Sigmoid colon (tissue), 7 donors: ENCODE measurements around the gene ARHGAP12. TPM values are rescaled to one million over a fixed set of nuclear protein-coding genes. Genes with fewer than 3 reads are reported as not detected.

Experiments
- DNase-seq: peaks from one replicate; pipeline ENCODE4 v3.0.0-alpha.2; 2019
- H3K27ac ChIP-seq, 4 donors: fragments of 200-600 bp; sonication (generic); one replicate each; pipeline ENCODE4 v1.5.1; 2016 to 2019; ENCODE audit warnings: mild to moderate bottlenecking in 1 of 4
- H3K27me3 ChIP-seq, 3 donors: fragments of 200-600 bp; sonication (generic); one replicate each; pipeline ENCODE4 v1.5.1; 2019; ENCODE audit warnings: mild to moderate bottlenecking in 1 of 3
- H3K36me3 ChIP-seq, 4 donors: fragments of 200-600 bp; sonication (generic); one replicate each; pipeline ENCODE4 v1.5.1; 2016 to 2019
- H3K4me1 ChIP-seq, 4 donors: fragments of 200-600 bp; sonication (generic); one replicate each; pipeline ENCODE4 v1.5.1; 2017 to 2019
- H3K4me3 ChIP-seq, 4 donors: fragments of 200-600 bp; sonication (generic); one replicate each; pipeline ENCODE4 v1.5.1; 2017 to 2019; ENCODE audit warnings: mild to moderate bottlenecking in 2 of 4, moderate library complexity in 1 of 4
- H3K9me3 ChIP-seq, 4 donors: fragments of 200-600 bp in 3 of 4; sonication (generic) in 3 of 4; one replicate each; pipeline versions ENCODE4 v1.5.1 to v1.6.1; 2013 to 2019
- CTCF ChIP-seq, 4 experiments: fragments of 450-650 bp in 3 of 4; fragments of 200-600 bp in 1 of 4; IDR thresholded peaks; one replicate each; pipeline ENCODE4 v1.5.1; 2016 to 2019; ENCODE audit warnings: antibody characterized with exemption in 4 of 4, mild to moderate bottlenecking in 3 of 4, moderate library complexity in 2 of 4
- EP300 ChIP-seq, 4 donors: sonication (generic); formaldehyde crosslinking; IDR thresholded peaks; one replicate each; pipeline ENCODE4 v1.6.1; 2017; ENCODE audit warnings: antibody characterized with exemption in 4 of 4
- POLR2A ChIP-seq, 2 donors: fragments of 450-650 bp; IDR thresholded peaks; one replicate each; pipeline ENCODE4 v1.6.1; 2016; ENCODE audit warnings: antibody characterized with exemption in 2 of 2, mild to moderate bottlenecking in 2 of 2, moderate library complexity in 2 of 2
- POLR2AphosphoS5 ChIP-seq, 4 donors: sonication (generic); formaldehyde crosslinking; IDR thresholded peaks; one replicate each; pipeline ENCODE4 v1.6.1; 2017; ENCODE audit warnings: antibody characterized with exemption in 4 of 4
- WGBS, 2 donors: extraction: QIAGEN DNeasy Blood & Tissue Kit; methylation state at CpG; one replicate each; pipeline ENCODE4 v1.1.7; 2013; 5-methylcytosine and 5-hydroxymethylcytosine counted together
- intact Hi-C: fragments of 100-400 bp; cut with DNase I; formaldehyde crosslinking; loops from one replicate; pipeline ENCODE4 v1.15.1; 2023
- polyA plus RNA-seq, 3 donors: library from polyadenylated mRNA; stranded (reverse); fragments of 200-250 nt; gene quantifications; one replicate each; pipeline ENCODE4 v1.2.3, GENCODE V29; 2013
- total RNA-seq, 4 donors: library from RNA; depleted of rRNA; stranded (reverse); fragments of >200 nt; gene quantifications; one replicate each; pipeline ENCODE4 v1.1.0, GENCODE V29; 2016
- donor health status: healthy with polysubstance abuse.
- donor health status: Bipolar disorder and iron deficiency.
- donor health status: healthy.

The ARHGAP12 gene
- total and polyA plus RNA-seq, 7 donors = 14.1 to 90.5 (median 44.9) TPM

GRCh38 chr10:31829776-31830175, 98.9 kb downstream of the ARHGAP12 start:
- Histone ChIP-seq H3K9me3 (no peaks in the 10 kb centered on the region), H3K27ac (no peak overlapping the region), H3K4me3 (no peak overlapping the region), H3K36me3 (peaks cover 0 to 6% (median 0%) of the 10 kb centered on the region in 4 donors), H3K4me1 (peaks cover 0 to 7% (median 3%) of the 10 kb centered on the region in 4 donors), H3K27me3 (no peaks in the 10 kb centered on the region)
- TF ChIP-seq POLR2A (IDR thresholded peaks at IDR 0.05) (no peak), CTCF (IDR thresholded peaks at IDR 0.05) (no peak), EP300 (IDR thresholded peaks at IDR 0.05) (no peak), POLR2AphosphoS5 (IDR thresholded peaks at IDR 0.05) (no peak)
- intact Hi-C loops = no loop called here
- DNase-seq = no peak
- WGBS, 2 donors = 98 to 99% methylated on average over 1 of the region's 1 CpG

- no peaks in the 10 kb centered on the region for H3K27me3 ChIP-seq
- intact Hi-C loops = no loop called here
- no peak for DNase-seq
- no peak overlapping the region for H3K27ac ChIP-seq
- H3K4me3 ChIP-seq = no peak overlapping the region
- no peak for TF ChIP-seq POLR2A (IDR thresholded peaks at IDR 0.05)
- peaks cover 0 to 11% (median 3%) of the 10 kb centered on the region in 4 donors for H3K4me1 ChIP-seq
- H3K36me3 ChIP-seq = peaks cover 0 to 10% (median 0%) of the 10 kb centered on the region in 4 donors
- H3K9me3 ChIP-seq = no peaks in the 10 kb centered on the region
- WGBS, 2 donors = 91 to 97% methylated on average over 4 of the region's 4 CpGs
These were observed 105.3 kb downstream of the ARHGAP12 start for GRCh38 chr10:31823358-31823757.

GRCh38 chr10:31822616-31823318, 105.9 kb downstream of the ARHGAP12 start:
- TF ChIP-seq POLR2A (IDR thresholded peaks at IDR 0.05) = no peak
- TF ChIP-seq CTCF (IDR thresholded peaks at IDR 0.05) = no peak
- TF ChIP-seq EP300 (IDR thresholded peaks at IDR 0.05) = no peak
- TF ChIP-seq POLR2AphosphoS5 (IDR thresholded peaks at IDR 0.05) = no peak
- 91% methylated on average over 8 of the region's 8 CpGs for WGBS, 2 donors
- no peaks in the 10 kb centered on the region for H3K9me3 ChIP-seq
- H3K27me3 ChIP-seq = no peaks in the 10 kb centered on the region
- H3K4me3 ChIP-seq = no peak overlapping the region
- H3K4me1 ChIP-seq = peaks cover 0 to 11% (median 3%) of the 10 kb centered on the region in 4 donors
- H3K36me3 ChIP-seq = peaks cover 0 to 10% (median 0%) of the 10 kb centered on the region in 4 donors
- intact Hi-C loops = no loop called here
- DNase-seq = no peak
- no peak overlapping the region for H3K27ac ChIP-seq

GRCh38 chr10:31822150-31822549, 106.5 kb downstream of the ARHGAP12 start:
- H3K4me1 ChIP-seq = peaks cover 0 to 11% (median 4%) of the 10 kb centered on the region in 4 donors
- no peaks in the 10 kb centered on the region for H3K27me3 ChIP-seq
- DNase-seq = no peak
- peaks cover 0 to 10% (median 0%) of the 10 kb centered on the region in 4 donors for H3K36me3 ChIP-seq
- no peak overlapping the region for H3K4me3 ChIP-seq
- intact Hi-C loops = no loop called here
- no peaks in the 10 kb centered on the region for H3K9me3 ChIP-seq
- TF ChIP-seq POLR2A (IDR thresholded peaks at IDR 0.05) = no peak
- H3K27ac ChIP-seq = no peak overlapping the region
- 88 to 94% methylated on average over 4 of the region's 4 CpGs for WGBS, 2 donors

GRCh38 chr10:31820778-31821369, 107.8 kb downstream of the ARHGAP12 start:
- H3K27ac ChIP-seq = no peak overlapping the region
- peaks cover 0 to 7% (median 0%) of the 10 kb centered on the region in 4 donors for H3K36me3 ChIP-seq
- H3K4me3 ChIP-seq = no peak overlapping the region
- H3K9me3 ChIP-seq = no peaks in the 10 kb centered on the region
- no peaks in the 10 kb centered on the region for H3K27me3 ChIP-seq
- peaks cover 0 to 20% (median 12%) of the 10 kb centered on the region in 4 donors for H3K4me1 ChIP-seq
- WGBS, 2 donors = 22 to 72% methylated on average over 3 of the region's 3 CpGs
- no peak for TF ChIP-seq EP300 (IDR thresholded peaks at IDR 0.05)
- TF ChIP-seq POLR2AphosphoS5 (IDR thresholded peaks at IDR 0.05) = no peak
- no peak for TF ChIP-seq POLR2A (IDR thresholded peaks at IDR 0.05)
- TF ChIP-seq CTCF (IDR thresholded peaks at IDR 0.05) = no peak
- DNase-seq = no peak
- intact Hi-C loops = no loop called here
